H1 (cell line): ENCODE results near the gene ZNF618. TPM values are rescaled to one million over a fixed set of nuclear protein-coding genes. Genes with fewer than 3 reads are reported as not detected.
A peak's percentile ranks its signal among the peaks of the same experiment; 100 is the strongest.

Experiments
- CTCF ChIA-PET: fragments of 300-600 bp; sonication (Branson Sonifier 250); formaldehyde crosslinking; loops from one replicate; lab custom pipeline; 2021; ENCODE audit not compliant: partially characterized antibody; lab: Charles Lee
- POLR2A ChIA-PET: fragments of 300-600 bp; sonication (Branson Sonifier 250); formaldehyde crosslinking; loops from one replicate; lab custom pipeline; 2021; ENCODE audit warnings: inconsistent platforms; ENCODE audit not compliant: partially characterized antibody; lab: Charles Lee
- DNase-seq, 2 experiments: peaks; one replicate each; pipeline versions ENCODE4 v3.0.0 to v3.0.0-alpha.2; 2010 to 2022; ENCODE audit warnings: low spot score in 2 of 2, low read depth in 1 of 2, mixed read lengths in 1 of 2
- FAIRE-seq: peaks from 2 replicates; lab custom pipeline; 2011; peaks lifted over from hg19 to GRCh38; lab: Jason Lieb, UNC
- H2AFZ ChIP-seq: 2 replicates; pipeline ENCODE4 v1.8.1; 2012; ENCODE audit warnings: low read length, inconsistent platforms
- H2AK5ac ChIP-seq: 2 replicates; pipeline ENCODE4 v1.6.1; 2013; ENCODE audit warnings: low read depth, low read length
- H2BK120ac ChIP-seq: replicated peaks from 2 replicates; pipeline ENCODE3; 2013; ENCODE audit warnings: low read depth, low read length, inconsistent platforms
- H2BK12ac ChIP-seq: 2 replicates; pipeline ENCODE4 v1.6.1; 2013; ENCODE audit warnings: low read depth, low read length
- H2BK15ac ChIP-seq: 2 replicates; pipeline ENCODE4 v1.6.1; 2013; ENCODE audit warnings: low read length
- H2BK20ac ChIP-seq: 2 replicates; pipeline ENCODE4 v1.6.1; 2013; ENCODE audit warnings: low read length
- H2BK5ac ChIP-seq: 2 replicates; pipeline ENCODE4 v1.6.1; 2013; ENCODE audit warnings: low read depth, low read length
- H3K14ac ChIP-seq: 2 replicates; pipeline ENCODE4 v1.6.1; 2013; ENCODE audit warnings: inconsistent platforms; ENCODE audit not compliant: insufficient read length
- H3K18ac ChIP-seq: 2 replicates; pipeline ENCODE4 v1.6.1; 2013; ENCODE audit warnings: low read length; ENCODE audit errors: extremely low read depth
- H3K23ac ChIP-seq: 2 replicates; pipeline ENCODE4 v1.6.1; 2013; ENCODE audit warnings: inconsistent platforms; ENCODE audit not compliant: insufficient read length
- H3K23me2 ChIP-seq: 2 replicates; pipeline ENCODE4 v1.6.1; 2013; ENCODE audit warnings: low read depth, low read length
- H3K27ac ChIP-seq: 2 replicates; pipeline ENCODE4 v1.6.1; 2011; ENCODE audit warnings: low read depth, low read length, inconsistent platforms
- H3K27me3 ChIP-seq, 4 experiments: replicated peaks in 1 of 4; 1 replicate in 1 of 4; 2 replicates in 3 of 4; pipeline versions ENCODE4 v1.6.1 to v1.8.1; 2011 to 2013; ENCODE audit warnings: low read length in 3 of 4, mild to moderate bottlenecking in 3 of 4, inconsistent platforms in 2 of 4, mixed read lengths in 2 of 4, moderate library complexity in 1 of 4; ENCODE audit not compliant: control insufficient read depth in 3 of 4, insufficient read depth in 3 of 4; ENCODE audit errors: extremely low read depth in 1 of 4
- H3K36me3 ChIP-seq, 4 experiments: 2 replicates each; pipeline versions ENCODE4 v1.6.1 to v1.8.1; 2011 to 2013; ENCODE audit warnings: mild to moderate bottlenecking in 4 of 4, low read length in 3 of 4, moderate library complexity in 2 of 4, control low read depth in 1 of 4, inconsistent platforms in 1 of 4; ENCODE audit not compliant: insufficient read depth in 4 of 4, control insufficient read depth in 2 of 4
- H3K4ac ChIP-seq: replicated peaks from 2 replicates; pipeline ENCODE3; 2013; ENCODE audit warnings: low read length, low read depth, mixed read lengths, inconsistent platforms; ENCODE audit not compliant: insufficient read length
- H3K4me1 ChIP-seq, 4 experiments: replicated peaks in 1 of 4; 1 replicate in 1 of 4; 2 replicates in 3 of 4; pipeline versions ENCODE4 v1.6.1 to v1.8.1; 2011 to 2013; ENCODE audit warnings: low read length in 3 of 4, inconsistent platforms in 2 of 4, mixed read lengths in 1 of 4; ENCODE audit not compliant: insufficient read depth in 4 of 4, control insufficient read depth in 3 of 4
- H3K4me2 ChIP-seq, 2 experiments: 2 replicates each; pipeline versions ENCODE4 v1.6.1 to v1.8.1; 2011 to 2013; ENCODE audit warnings: low read depth in 2 of 2, low read length in 2 of 2, control low read depth in 1 of 2, inconsistent platforms in 1 of 2, mild to moderate bottlenecking in 1 of 2; ENCODE audit not compliant: insufficient read depth in 1 of 2
- H3K4me3 ChIP-seq, 4 experiments: fragments of 200-600, 300-600 bp in 1 of 4; sonication (generic), shearing (Covaris generic), sonication (Bioruptor Twin) in 1 of 4; 2 replicates each; pipeline versions ENCODE4 v1.5.1 to v1.8.1; 2011 to 2016; ENCODE audit warnings: low read length in 4 of 4, low read depth in 3 of 4, control low read depth in 2 of 4, inconsistent platforms in 2 of 4, mild to moderate bottlenecking in 2 of 4, mixed read lengths in 1 of 4, moderate library complexity in 1 of 4; ENCODE audit not compliant: insufficient read depth in 2 of 4; ENCODE audit errors: extremely low read depth in 1 of 4
- H3K56ac ChIP-seq: replicated peaks from 2 replicates; pipeline ENCODE3; 2013; ENCODE audit warnings: low read depth, mild to moderate bottlenecking, mixed read lengths, low read length, inconsistent platforms; ENCODE audit not compliant: insufficient read length
- H3K79me1 ChIP-seq: 2 replicates; pipeline ENCODE4 v1.6.1; 2013; ENCODE audit warnings: low read depth, low read length, control low read depth
- H3K79me2 ChIP-seq, 2 experiments: 2 replicates each; pipeline versions ENCODE4 v1.6.1 to v1.8.1; 2012 to 2013; ENCODE audit warnings: low read length in 2 of 2, mild to moderate bottlenecking in 2 of 2, inconsistent platforms in 1 of 2; ENCODE audit not compliant: insufficient read depth in 2 of 2, control insufficient read depth in 1 of 2
- H3K9ac ChIP-seq, 4 experiments: replicated peaks in 1 of 4; 1 replicate in 1 of 4; 2 replicates in 3 of 4; pipeline versions ENCODE4 v1.6.1 to v1.8.1; 2011 to 2013; ENCODE audit warnings: low read depth in 3 of 4, low read length in 3 of 4, control low read depth in 2 of 4, mild to moderate bottlenecking in 2 of 4, moderate library complexity in 2 of 4, inconsistent platforms in 1 of 4; ENCODE audit errors: extremely low read depth in 1 of 4
- H3K9me3 ChIP-seq, 2 experiments: 2 replicates each; pipeline versions ENCODE4 v1.6.1 to v1.8.1; 2012 to 2013; ENCODE audit warnings: mild to moderate bottlenecking in 2 of 2, moderate library complexity in 2 of 2, control low read depth in 1 of 2, inconsistent platforms in 1 of 2, low read depth in 1 of 2, low read length in 1 of 2, mixed read lengths in 1 of 2; ENCODE audit not compliant: insufficient read depth in 2 of 2
- H4K20me1 ChIP-seq, 2 experiments: replicated peaks in 1 of 2; 2 replicates each; pipeline versions ENCODE3 to v1.8.1; 2011 to 2013; ENCODE audit warnings: inconsistent platforms in 2 of 2, low read length in 2 of 2, mild to moderate bottlenecking in 1 of 2; ENCODE audit not compliant: insufficient read depth in 2 of 2, control insufficient read depth in 1 of 2
- H4K5ac ChIP-seq: 2 replicates; pipeline ENCODE4 v1.6.1; 2013; ENCODE audit warnings: low read length, low read depth, mixed read lengths, inconsistent platforms; ENCODE audit not compliant: insufficient read length
- H4K8ac ChIP-seq: 2 replicates; pipeline ENCODE4 v1.8.0; 2013; ENCODE audit warnings: mild to moderate bottlenecking, moderate library complexity, low read length, inconsistent platforms; ENCODE audit not compliant: insufficient read depth; ENCODE audit errors: extremely low read depth
- H4K91ac ChIP-seq: replicated peaks from 2 replicates; pipeline ENCODE3; 2013; ENCODE audit warnings: low read length, mixed read lengths, inconsistent platforms; ENCODE audit not compliant: insufficient read length
- CEBPB ChIP-seq: IDR thresholded peaks from 2 replicates; pipeline ENCODE4 v1.6.1; 2012; ENCODE audit warnings: low read depth, low read length
- CHD2 ChIP-seq: IDR thresholded peaks from 2 replicates; pipeline ENCODE4 v1.6.1; 2012; ENCODE audit warnings: low read length, improper control_type of control experiment
- EZH2 ChIP-seq: fragments of 200-600 bp; sonication (generic); IDR thresholded peaks from 2 replicates; pipeline ENCODE4 v1.7.1; 2012; ENCODE audit warnings: low read depth, mild to moderate bottlenecking, moderate library complexity, low read length, inconsistent platforms; ENCODE audit not compliant: severe bottlenecking
- FOSL1 ChIP-seq: IDR thresholded peaks from 2 replicates; pipeline ENCODE4 v1.6.1; 2011; ENCODE audit warnings: mild to moderate bottlenecking, low read depth, low read length, moderate library complexity; ENCODE audit not compliant: insufficient read depth
- HDAC2 ChIP-seq, 2 experiments: fragments of 300-600 bp in 1 of 2; sonication (generic) in 1 of 2; IDR thresholded peaks; 2 replicates each; pipeline ENCODE4 v1.6.1; 2011 to 2012; ENCODE audit warnings: low read depth in 2 of 2, low read length in 2 of 2, mild to moderate bottlenecking in 2 of 2, moderate library complexity in 2 of 2, borderline replicate concordance in 1 of 2, inconsistent platforms in 1 of 2
- NRF1 ChIP-seq: IDR thresholded peaks from 2 replicates; pipeline ENCODE4 v1.6.1; 2011; ENCODE audit warnings: mild to moderate bottlenecking, low read depth, low read length, improper control_type of control experiment
- PHF8 ChIP-seq: fragments of 200-600 bp; sonication (generic); conservative IDR thresholded peaks from 2 replicates; pipeline ENCODE4 v1.7.1; 2012; ENCODE audit warnings: low read depth, mild to moderate bottlenecking, inconsistent platforms, low read length, moderate library complexity
- POLR2A ChIP-seq, 2 experiments: IDR thresholded peaks; 1 replicate in 1 of 2; 2 replicates in 1 of 2; pipeline ENCODE4 v1.6.1; 2011; ENCODE audit warnings: low read depth in 2 of 2, low read length in 2 of 2, mild to moderate bottlenecking in 2 of 2; ENCODE audit errors: control extremely low read depth in 1 of 2
- RFX5 ChIP-seq: IDR thresholded peaks from 2 replicates; pipeline ENCODE4 v1.6.1; 2011; ENCODE audit warnings: low read depth, low read length, improper control_type of control experiment, borderline replicate concordance
- SIN3A ChIP-seq, 2 experiments: IDR thresholded peaks in 1 of 2; conservative IDR thresholded peaks in 1 of 2; 2 replicates each; pipeline ENCODE4 v1.6.1; 2011 to 2012; ENCODE audit warnings: low read length in 2 of 2, improper control_type of control experiment in 1 of 2, low read depth in 1 of 2, mild to moderate bottlenecking in 1 of 2
- SIX5 ChIP-seq: IDR thresholded peaks from 2 replicates; pipeline ENCODE4 v1.6.1; 2011; ENCODE audit warnings: mild to moderate bottlenecking, low read depth, low read length
- SRF ChIP-seq: IDR thresholded peaks from 2 replicates; pipeline ENCODE4 v1.6.1; 2011; ENCODE audit warnings: mild to moderate bottlenecking, low read depth, low read length, moderate library complexity
- TCF12 ChIP-seq: IDR thresholded peaks from 2 replicates; pipeline ENCODE4 v1.6.1; 2011; ENCODE audit warnings: low read depth, mild to moderate bottlenecking, low read length
- WGBS, 2 experiments: shearing (Covaris generic) in 1 of 2; methylation state at CpG; one replicate each; pipeline versions ENCODE4 v1.1.6 to v1.1.7; 2013 to 2015; ENCODE audit warnings: low lambda C conversion rate in 2 of 2, mixed read lengths in 2 of 2, inconsistent platforms in 1 of 2, low coverage in 1 of 2, missing lambda C conversion rate in 1 of 2; ENCODE audit not compliant: insufficient replicate concordance in 2 of 2, insufficient coverage in 1 of 2, insufficient read length in 1 of 2; ENCODE audit errors: extremely low coverage in 1 of 2, missing lambda C conversion rate in 1 of 2; 5-methylcytosine and 5-hydroxymethylcytosine counted together
- polyA plus RNA-seq, 7 experiments: library from polyadenylated mRNA; depleted of rRNA in 3 of 7; stranded (reverse) in 5 of 7; unstranded in 2 of 7; fragments of >200 nt in 5 of 7; fragments of 200-250 nt in 2 of 7; gene quantifications; 1 replicate in 5 of 7; 2 replicates in 1 of 7; 4 replicates in 1 of 7; pipeline versions ENCODE4 v1.2.1 to v1.2.3, GENCODE V29; 2011 to 2013; ENCODE audit warnings: missing spikeins in 2 of 7, mixed read lengths in 2 of 7
- total RNA-seq: library from RNA; stranded (reverse); fragmentation: NEBNext Ultra II Directional; extraction: Animal tissue kit (Norgen Biotek cat#: 25700); gene quantifications from 2 replicates; pipeline ENCODE4 v1.2.1, GENCODE V29; 2021
- TF ChIP-seq, protein P1 (sequence below): IDR thresholded peaks from 2 replicates; pipeline ENCODE4 v1.6.1; 2011; ENCODE audit warnings: low read depth, mild to moderate bottlenecking, low read length; ENCODE audit not compliant: insufficient read depth

Gene ZNF618
- total and polyA plus RNA-seq, 2 of the 8 experiments (the other 6 are each of a cell fraction or from before 2014, with no cell fraction given), result 9.6 to 28.5 TPM

- no peak overlapping the region for H3K18ac ChIP-seq
- 0 out of 4 replicates have a peak overlapping the region, but pooled peaks of 1 of the 2 experiments have one; percentile 5 for H3K4me2 ChIP-seq
- no peaks in the 10 kb centered on the region for H3K9me3 ChIP-seq
- H4K91ac ChIP-seq, result no peak overlapping the region
- H2AFZ ChIP-seq, result no peak overlapping the region
- H3K23ac ChIP-seq, result no peak overlapping the region
- no peaks in the 10 kb centered on the region for H3K36me3 ChIP-seq
- no peak overlapping the region for H4K8ac ChIP-seq
- 47% methylated on average over 4 of the region's 4 CpGs; no CpG with 5 or more reads in 1 of the 2 experiments for WGBS, 2 experiments
- no peak overlapping the region for H3K4me3 ChIP-seq
- FAIRE-seq (no peak), DNase-seq (no peak)
- no peaks in the 10 kb centered on the region for H3K27me3 ChIP-seq
- H2BK12ac ChIP-seq, result no peak overlapping the region; the same call in 1 of the 2 replicates
- H3K14ac ChIP-seq, result no peak overlapping the region
- CTCF ChIA-PET, result interaction anchor here (0.5 to 1.4 kb wide), 6 partner anchors 13 to 646 kb away, joined by 3 to 4 read pairs (median 4); no protein-coding TSS in a partner anchor
- no peak overlapping the region for H2BK15ac ChIP-seq
- no peak overlapping the region for H2BK5ac ChIP-seq
- no peak overlapping the region for H2BK20ac ChIP-seq
- H4K20me1 ChIP-seq, result no peaks in the 10 kb centered on the region
- H3K79me2 ChIP-seq, result no peaks in the 10 kb centered on the region
- peaks cover 0 to 11% (median 4%) of the 10 kb centered on the region in 4 experiments; a peak in 3 of 7 replicates for H3K4me1 ChIP-seq
- POLR2A ChIA-PET, result interaction anchor here (1.2 kb wide), 1 partner anchor 19 kb away, joined by 4 read pairs; no protein-coding TSS in a partner anchor
- no peak overlapping the region for H3K9ac ChIP-seq
- H3K23me2 ChIP-seq, result no peaks in the 10 kb centered on the region
- H3K79me1 ChIP-seq, result no peaks in the 10 kb centered on the region
- no peak overlapping the region for H3K4ac ChIP-seq
- H2BK120ac ChIP-seq, result no peak overlapping the region
- H4K5ac ChIP-seq, result no peak overlapping the region
- H2AK5ac ChIP-seq, result no peak overlapping the region
- H3K56ac ChIP-seq, result no peak overlapping the region
- H3K27ac ChIP-seq, result no peak overlapping the region
- no peak for TF ChIP-seq SRF
- no peak for TF ChIP-seq NRF1
- no peak for TF ChIP-seq SIX5
- no peak for TF ChIP-seq SIN3A (conservative IDR thresholded peaks at IDR 0.05 in 1 of 2, IDR thresholded peaks at IDR 0.05 in 1 of 2; ENCODE audit: low read depth in 1 of 2, low read length in 2 of 2)
- TF ChIP-seq POLR2A (IDR thresholded peaks at IDR 0.05; ENCODE audit: control extremely low read depth in 1 of 2, low read depth in 2 of 2, low read length in 2 of 2), result no peak
- TF ChIP-seq CHD2, result no peak
- TF ChIP-seq PHF8, result no peak
- TF ChIP-seq CEBPB, result no peak
- TF ChIP-seq HDAC2 (IDR thresholded peaks at IDR 0.05; ENCODE audit: borderline replicate concordance in 1 of 2, low read depth in 2 of 2, low read length in 2 of 2), result no peak
- TF ChIP-seq FOSL1, result no peak
- TF ChIP-seq EZH2, result no peak
- no peak for TF ChIP-seq RFX5
- TF ChIP-seq, protein P1, sequence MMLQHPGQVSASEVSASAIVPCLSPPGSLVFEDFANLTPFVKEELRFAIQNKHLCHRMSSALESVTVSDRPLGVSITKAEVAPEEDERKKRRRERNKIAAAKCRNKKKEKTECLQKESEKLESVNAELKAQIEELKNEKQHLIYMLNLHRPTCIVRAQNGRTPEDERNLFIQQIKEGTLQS, result no peak
- no peak for TF ChIP-seq TCF12
Observed at GRCh38 chr9:113857875-113858274, 18.2 kb upstream of the ZNF618 start.
